ENCODE results near the gene ARFGAP3.
A peak's percentile ranks its signal among the peaks of the same experiment; 100 is the strongest.

The ARFGAP3 gene

GRCh38 chr22:42801252-42802080 lies 55.6 kb downstream of the ARFGAP3 start:
- no peak for TF ChIP-seq CTCF (conservative IDR thresholded peaks at IDR 0.05; ENCODE audit: low read depth)
- 0 out of 2 replicates have a peak overlapping the region, but pooled peaks have one; percentile 2 for H3K27ac ChIP-seq
- ChIA-PET POLR2A (ENCODE audit: low non-redundant PET) (no interaction called here), CTCF (no interaction called here)
- DNase-seq (ENCODE audit: low spot score), result no peak

GRCh38 chr22:42800451-42801251 lies 56.4 kb downstream of the ARFGAP3 start:
- POLR2A ChIA-PET (ENCODE audit: low non-redundant PET), result no interaction called here
- CTCF ChIA-PET, result no interaction called here
- no peak for DNase-seq (ENCODE audit: low spot score)
- TF ChIP-seq CTCF (conservative IDR thresholded peaks at IDR 0.05; ENCODE audit: low read depth), result no peak
- H3K27ac ChIP-seq, result peak overlapping the region; percentile 5; the same call in 1 of the 2 replicates

GRCh38 chr22:42799461-42800405 lies 57.3 kb downstream of the ARFGAP3 start:
- no peak for DNase-seq (ENCODE audit: low spot score)
- POLR2A ChIA-PET (ENCODE audit: low non-redundant PET), result no interaction called here
- no peak for TF ChIP-seq CTCF (conservative IDR thresholded peaks at IDR 0.05; ENCODE audit: low read depth)
- peak overlapping the region; percentile 25 for H3K27ac ChIP-seq
- CTCF ChIA-PET, result no interaction called here

GRCh38 chr22:42799061-42799460 lies 58.0 kb downstream of the ARFGAP3 start:
- POLR2A ChIA-PET (ENCODE audit: low non-redundant PET), result no interaction called here
- H3K27ac ChIP-seq, result peak overlapping the region; percentile 25
- CTCF ChIA-PET, result no interaction called here
- TF ChIP-seq CTCF (conservative IDR thresholded peaks at IDR 0.05; ENCODE audit: low read depth), result no peak
- no peak for DNase-seq (ENCODE audit: low spot score)

- H3K27ac ChIP-seq, result peak overlapping the region; percentile 55
- TF ChIP-seq CTCF (conservative IDR thresholded peaks at IDR 0.05; ENCODE audit: low read depth), result no peak
- ChIA-PET POLR2A (ENCODE audit: low non-redundant PET) (no interaction called here), CTCF (no interaction called here)
- no peak for DNase-seq (ENCODE audit: low spot score)
Measured at GRCh38 chr22:42797011-42797410, 60.1 kb downstream of the ARFGAP3 start.

DNA sequence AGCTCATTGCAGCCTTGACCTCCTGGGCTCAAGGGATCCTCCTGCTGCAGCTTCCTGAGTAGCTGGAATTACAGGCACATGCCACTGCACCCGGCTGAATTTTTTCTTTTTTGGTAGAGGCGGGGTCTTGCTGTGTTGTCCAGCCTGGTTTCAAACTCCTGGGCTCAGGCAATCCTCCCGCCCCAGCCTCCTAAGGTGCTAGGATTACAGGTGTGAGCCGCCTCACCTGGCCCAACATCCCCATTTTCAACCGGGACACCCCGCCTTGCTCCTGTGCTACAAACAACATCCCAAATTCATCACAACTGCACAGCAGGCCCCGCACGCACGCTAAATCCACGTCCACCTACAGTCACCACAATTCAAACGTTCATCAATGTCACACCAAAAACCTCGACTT lies 61.0 kb downstream of the ARFGAP3 start:
- no peak overlapping the region for H3K27ac ChIP-seq
- TF ChIP-seq CTCF (conservative IDR thresholded peaks at IDR 0.05; ENCODE audit: low read depth), result no peak
- POLR2A ChIA-PET (ENCODE audit: low non-redundant PET), result no interaction called here
- no peak for DNase-seq (ENCODE audit: low spot score)
- CTCF ChIA-PET, result interaction anchor here (0.6 kb wide), 1 partner anchor 142 kb away, joined by 3 read pairs; no protein-coding TSS in a partner anchor

Data from RWPE1 (cell line).